IgD-negative memory B cell (primary cell): Measurements from ENCODE around the gene CISTR. TPM values are rescaled to one million over a fixed set of nuclear protein-coding genes. Genes with fewer than 3 reads are reported as not detected.
"Not testable (repeated sequence)": the region's sequence is repeated elsewhere in the genome, so short reads cannot be mapped to it uniquely, and the experiment has no call there.

Experiments used
- H3K27ac Mint-ChIP-seq, 3 donors: one replicate each; pipeline ENCODE4 v1.8.0; 2020 to 2022; ENCODE audit warnings: mild to moderate bottlenecking in 3 of 3, mixed read lengths in 3 of 3, moderate library complexity in 1 of 3
- H3K27me3 Mint-ChIP-seq: one replicate; pipeline ENCODE4 v1.8.0; 2021; ENCODE audit warnings: mixed read lengths
- H3K36me3 Mint-ChIP-seq: one replicate; pipeline ENCODE4 v1.8.0; 2020; ENCODE audit warnings: mild to moderate bottlenecking, mixed read lengths
- H3K4me1 Mint-ChIP-seq, 3 donors: one replicate each; pipeline ENCODE4 v1.8.0; 2020 to 2022; ENCODE audit warnings: mixed read lengths in 3 of 3, mild to moderate bottlenecking in 1 of 3
- H3K4me3 Mint-ChIP-seq, 4 donors: one replicate each; pipeline ENCODE4 v1.8.0; 2020 to 2022; ENCODE audit warnings: mild to moderate bottlenecking in 4 of 4, mixed read lengths in 4 of 4, moderate library complexity in 3 of 4
- H3K9me3 Mint-ChIP-seq, 3 donors: one replicate each; pipeline ENCODE4 v1.8.0; 2020 to 2021; ENCODE audit warnings: mixed read lengths in 3 of 3, mild to moderate bottlenecking in 1 of 3
- polyA plus RNA-seq: library from polyadenylated mRNA; unstranded; fragments of 300-500 nt; fragmentation: Illumina TruSeq; gene quantifications from one replicate; pipeline ENCODE4 v1.2.3, GENCODE V29; 2021

The CISTR gene
- polyA plus RNA-seq, 1 donor from 2014 or later = not detected

DNA sequence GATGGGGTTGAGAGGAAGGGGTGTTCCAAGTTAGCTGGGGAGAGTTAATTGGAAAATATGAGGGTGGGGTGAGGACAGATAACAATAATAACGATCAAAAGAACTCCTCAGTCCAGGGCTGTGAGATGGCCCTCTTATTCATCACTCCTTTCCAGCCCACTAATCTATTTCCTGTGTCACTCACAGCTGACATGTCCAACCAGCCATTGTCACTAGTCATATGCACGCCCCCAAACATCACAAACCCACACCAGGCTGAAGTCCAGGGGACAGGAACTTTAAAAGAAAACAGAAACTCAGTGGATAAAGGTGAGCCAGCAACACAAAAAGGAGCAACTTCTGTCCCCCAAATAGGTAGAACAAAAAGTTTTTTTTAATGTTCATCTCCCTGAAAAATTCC lies 25.4 kb downstream of the CISTR start:
- Mint-ChIP-seq H3K27me3 (no peaks in the 10 kb centered on the region), H3K4me1 (peaks cover 9 to 16% (median 11%) of the 10 kb centered on the region in 3 donors), H3K27ac (peak overlapping the region in 1 of 3 donors; percentile 57), H3K36me3 (peaks cover 6% of the 10 kb centered on the region), H3K9me3 (no peaks in the 10 kb centered on the region), H3K4me3 (peak overlapping the region; percentile 67 to 100 (median 91))

GRCh38 chr12:53725824-53726223 lies 26.0 kb downstream of the CISTR start:
- Mint-ChIP-seq H3K27ac (no peak overlapping the region), H3K4me1 (peaks cover 9 to 16% (median 11%) of the 10 kb centered on the region in 3 donors), H3K27me3 (no peaks in the 10 kb centered on the region)

DNA sequence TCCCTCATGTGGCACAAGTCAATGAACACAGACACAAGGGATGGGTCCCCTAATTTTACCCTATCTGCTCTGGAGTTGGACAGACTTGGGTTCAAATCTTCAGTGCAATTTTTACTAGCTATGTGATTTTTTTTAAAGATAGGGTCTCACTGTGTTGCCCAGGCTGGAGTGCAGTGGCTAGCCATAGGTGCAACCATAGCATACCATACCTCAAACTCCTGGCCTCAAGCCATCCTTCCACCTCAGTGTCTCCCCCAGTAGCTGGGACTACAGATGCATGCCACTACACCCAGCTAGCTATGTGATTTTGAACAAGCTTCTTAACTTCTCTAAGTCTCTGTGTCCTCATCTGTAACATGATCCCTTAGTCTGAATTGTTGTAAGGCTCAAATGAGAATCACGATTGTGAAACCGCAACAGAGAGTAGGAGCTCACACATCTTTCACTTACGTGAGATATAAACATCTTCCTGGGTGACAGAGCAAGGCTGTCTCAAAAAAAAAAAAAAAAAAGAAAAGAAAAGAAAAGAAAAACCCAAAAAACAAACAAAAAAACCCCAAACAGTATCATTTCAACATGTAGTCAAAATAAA lies 29.2 kb downstream of the CISTR start:
- Mint-ChIP-seq H3K27ac (no peak overlapping the region), H3K9me3 (no peaks in the 10 kb centered on the region), H3K27me3 (no peaks in the 10 kb centered on the region), H3K36me3 (peaks cover 13% of the 10 kb centered on the region), H3K4me3 (no peak overlapping the region), H3K4me1 (peaks cover 5 to 11% (median 9%) of the 10 kb centered on the region in 3 donors)

More at GRCh38 chr12:53725824-53726223, 26.0 kb downstream of the CISTR start:
- Mint-ChIP-seq H3K4me3 (peak overlapping the region in 3 of 4 donors; percentile 79 to 96 (median 86)), H3K36me3 (peaks cover 6% of the 10 kb centered on the region), H3K9me3 (no peaks in the 10 kb centered on the region)

GRCh38 chr12:53720946-53721345 lies 30.8 kb downstream of the CISTR start:
- peaks cover 16% of the 10 kb centered on the region for H3K36me3 Mint-ChIP-seq
- no peaks in the 10 kb centered on the region for H3K9me3 Mint-ChIP-seq
- no peaks in the 10 kb centered on the region for H3K27me3 Mint-ChIP-seq
- peak overlapping the region in 1 of 3 donors; percentile 25 for H3K27ac Mint-ChIP-seq
- H3K4me3 Mint-ChIP-seq = no peak overlapping the region
- H3K4me1 Mint-ChIP-seq = peaks cover 0 to 2% (median 0%) of the 10 kb centered on the region in 3 donors

DNA sequence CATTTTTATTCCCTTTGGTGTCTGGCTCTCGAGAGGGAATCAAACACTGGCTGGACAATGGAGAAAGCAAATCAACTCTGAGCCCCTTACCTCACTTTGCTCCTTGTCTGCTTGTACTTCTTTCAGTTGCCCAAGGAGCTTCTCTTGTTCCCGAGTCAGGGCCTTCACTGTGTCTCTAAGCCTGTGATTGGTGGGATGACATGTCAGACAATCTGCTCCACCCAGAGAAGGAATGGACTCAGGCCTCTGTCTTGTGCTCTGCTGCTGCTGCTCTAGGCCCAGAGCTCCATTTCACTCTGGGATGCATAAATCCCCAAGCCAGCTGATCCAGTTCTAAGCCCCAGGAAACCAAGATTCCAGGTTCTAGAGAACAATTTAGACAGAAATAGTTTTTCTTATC lies 32.1 kb downstream of the CISTR start:
- Mint-ChIP-seq H3K27ac (no peak overlapping the region), H3K36me3 (peaks cover 16% of the 10 kb centered on the region), H3K27me3 (no peaks in the 10 kb centered on the region), H3K4me1 (peaks cover 0 to 2% (median 0%) of the 10 kb centered on the region in 3 donors), H3K4me3 (no peak overlapping the region), H3K9me3 (no peaks in the 10 kb centered on the region)

DNA sequence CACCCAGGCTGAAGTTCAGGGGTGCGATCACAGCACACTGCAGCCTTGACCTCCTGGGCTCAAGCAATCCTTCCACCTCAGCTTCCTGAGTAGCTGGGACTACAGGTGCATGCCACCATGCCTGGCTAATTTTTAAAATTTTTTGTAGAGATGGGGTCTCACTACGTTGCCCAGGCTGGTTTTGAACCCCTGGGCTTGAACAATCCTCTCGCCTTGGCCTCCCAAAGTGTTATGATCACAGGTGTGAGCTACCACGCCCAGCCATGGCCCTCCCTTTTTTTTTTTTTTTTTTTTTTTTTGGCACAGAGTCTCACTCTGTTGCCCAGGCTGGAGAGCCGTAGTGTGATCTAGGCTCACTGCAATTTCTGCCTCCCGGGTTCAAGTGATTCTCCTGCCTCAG lies 33.2 kb downstream of the CISTR start:
- H3K27me3 Mint-ChIP-seq, H3K4me3 Mint-ChIP-seq, H3K4me1 Mint-ChIP-seq, H3K27ac Mint-ChIP-seq, H3K9me3 Mint-ChIP-seq: not testable (repeated sequence)
- peaks cover 16% of the 10 kb centered on the region for H3K36me3 Mint-ChIP-seq

- Mint-ChIP-seq H3K9me3 (no peaks in the 10 kb centered on the region), H3K4me3 (no peak overlapping the region), H3K36me3 (peaks cover 18% of the 10 kb centered on the region), H3K4me1 (peaks cover 0 to 2% (median 0%) of the 10 kb centered on the region in 3 donors), H3K27me3 (no peaks in the 10 kb centered on the region), H3K27ac (no peak overlapping the region)
Observed at GRCh38 chr12:53717319-53717718, 34.5 kb downstream of the CISTR start.

- peaks cover 11% of the 10 kb centered on the region for H3K36me3 Mint-ChIP-seq
- no peak overlapping the region for H3K4me3 Mint-ChIP-seq
- H3K27ac Mint-ChIP-seq = no peak overlapping the region
- H3K4me1 Mint-ChIP-seq = peaks cover 0 to 6% (median 3%) of the 10 kb centered on the region in 3 donors
- H3K9me3 Mint-ChIP-seq = no peaks in the 10 kb centered on the region
- H3K27me3 Mint-ChIP-seq = no peaks in the 10 kb centered on the region
Observed at GRCh38 chr12:53714004-53714403, 37.8 kb downstream of the CISTR start.

GRCh38 chr12:53713516-53713915 lies 38.3 kb downstream of the CISTR start:
- peaks cover 0 to 6% (median 3%) of the 10 kb centered on the region in 3 donors for H3K4me1 Mint-ChIP-seq
- H3K9me3 Mint-ChIP-seq = no peaks in the 10 kb centered on the region
- H3K4me3 Mint-ChIP-seq = no peak overlapping the region
- H3K36me3 Mint-ChIP-seq = peaks cover 11% of the 10 kb centered on the region
- no peaks in the 10 kb centered on the region for H3K27me3 Mint-ChIP-seq
- H3K27ac Mint-ChIP-seq = no peak overlapping the region

DNA sequence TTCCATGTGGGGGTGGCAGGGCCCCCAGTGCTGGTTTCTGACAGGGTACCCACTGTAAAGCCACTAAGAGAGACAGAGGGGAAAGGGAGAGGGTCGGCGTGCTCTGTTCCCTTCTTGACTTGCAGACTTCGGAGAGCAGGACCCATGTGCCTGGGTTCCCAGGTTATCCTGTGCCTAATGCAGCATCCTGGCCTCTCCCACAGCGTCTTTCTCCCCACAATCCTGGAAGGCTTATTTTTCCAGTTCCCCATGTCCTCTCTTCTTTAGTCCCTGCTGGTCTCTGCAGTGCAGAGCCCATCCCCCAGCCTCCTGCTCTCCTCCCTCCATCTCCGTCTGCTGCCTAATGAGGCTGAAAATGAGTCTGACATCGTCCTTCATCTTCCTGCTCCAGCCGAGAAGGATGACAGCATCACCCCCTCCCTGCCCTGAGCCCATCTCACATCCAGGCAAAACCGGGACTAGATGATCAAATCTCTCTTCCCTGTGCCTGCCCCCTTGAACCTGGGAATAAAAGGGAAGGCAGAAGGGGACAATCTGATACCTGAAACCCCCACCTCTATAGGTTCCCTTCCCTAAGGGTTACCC lies 39.6 kb downstream of the CISTR start:
- Mint-ChIP-seq H3K36me3 (peaks cover 11% of the 10 kb centered on the region), H3K27ac (peak overlapping the region in 2 of 3 donors; percentile 55 to 56), H3K27me3 (peaks cover 7% of the 10 kb centered on the region), H3K9me3 (no peaks in the 10 kb centered on the region), H3K4me3 (no peak overlapping the region), H3K4me1 (peaks cover 0 to 6% (median 3%) of the 10 kb centered on the region in 3 donors)

DNA sequence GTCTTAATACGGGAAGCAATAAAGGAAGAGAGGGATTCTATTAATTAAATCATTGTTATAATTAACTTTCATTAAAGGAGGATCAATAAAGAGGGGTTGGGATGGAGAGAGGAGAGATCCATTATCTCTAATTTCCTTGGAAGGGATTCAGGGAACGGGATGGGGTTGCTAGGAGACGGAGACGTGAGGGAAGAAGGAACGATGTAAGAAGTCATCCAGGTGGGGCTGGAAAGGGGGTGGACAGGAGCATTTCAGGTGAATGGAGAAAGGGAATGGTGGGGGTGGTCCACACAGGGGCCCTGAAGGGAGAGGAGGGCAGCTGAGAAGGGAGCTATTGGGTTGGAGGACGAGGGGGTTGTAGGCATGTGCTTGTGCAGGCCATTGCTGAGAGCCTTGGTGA lies 41.7 kb downstream of the CISTR start:
- peaks cover 0 to 6% (median 3%) of the 10 kb centered on the region in 3 donors for H3K4me1 Mint-ChIP-seq
- no peak overlapping the region for H3K27ac Mint-ChIP-seq
- no peaks in the 10 kb centered on the region for H3K9me3 Mint-ChIP-seq
- no peak overlapping the region for H3K4me3 Mint-ChIP-seq
- H3K27me3 Mint-ChIP-seq = peaks cover 18% of the 10 kb centered on the region
- H3K36me3 Mint-ChIP-seq = peaks cover 8% of the 10 kb centered on the region

DNA sequence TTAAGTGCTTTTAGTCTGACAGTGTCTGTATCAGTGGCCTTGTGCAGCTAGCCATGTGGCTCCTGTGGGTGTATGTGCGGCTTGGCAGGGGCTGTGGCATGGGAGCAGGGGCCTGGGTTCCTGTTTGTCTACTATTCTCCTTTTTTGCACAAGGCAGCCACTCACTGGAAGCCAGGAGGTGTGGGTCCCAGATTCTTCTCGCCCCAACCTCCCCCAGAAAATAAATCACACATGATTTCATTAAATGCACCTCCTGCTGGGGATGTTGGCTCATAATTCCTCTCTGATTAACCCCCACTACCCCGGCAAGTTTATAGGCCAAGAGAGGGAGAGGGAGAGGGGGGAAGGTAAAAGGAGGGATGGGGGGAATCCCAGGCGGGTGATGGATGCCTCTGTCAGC lies 42.1 kb downstream of the CISTR start:
- no peak overlapping the region for H3K4me3 Mint-ChIP-seq
- H3K36me3 Mint-ChIP-seq = peaks cover 8% of the 10 kb centered on the region
- no peaks in the 10 kb centered on the region for H3K9me3 Mint-ChIP-seq
- peaks cover 21% of the 10 kb centered on the region for H3K27me3 Mint-ChIP-seq
- peaks cover 0 to 6% (median 3%) of the 10 kb centered on the region in 3 donors for H3K4me1 Mint-ChIP-seq
- H3K27ac Mint-ChIP-seq = no peak overlapping the region

- H3K4me1 Mint-ChIP-seq = peaks cover 0 to 4% (median under 1%) of the 10 kb centered on the region in 3 donors
- H3K4me3 Mint-ChIP-seq = no peak overlapping the region
- peak overlapping the region in 1 of 3 donors; percentile 37 for H3K27ac Mint-ChIP-seq
- peaks cover 2% of the 10 kb centered on the region for H3K36me3 Mint-ChIP-seq
- H3K27me3 Mint-ChIP-seq = peaks cover 41% of the 10 kb centered on the region
- no peaks in the 10 kb centered on the region for H3K9me3 Mint-ChIP-seq
Observed at GRCh38 chr12:53706080-53706479, 45.7 kb downstream of the CISTR start.

DNA sequence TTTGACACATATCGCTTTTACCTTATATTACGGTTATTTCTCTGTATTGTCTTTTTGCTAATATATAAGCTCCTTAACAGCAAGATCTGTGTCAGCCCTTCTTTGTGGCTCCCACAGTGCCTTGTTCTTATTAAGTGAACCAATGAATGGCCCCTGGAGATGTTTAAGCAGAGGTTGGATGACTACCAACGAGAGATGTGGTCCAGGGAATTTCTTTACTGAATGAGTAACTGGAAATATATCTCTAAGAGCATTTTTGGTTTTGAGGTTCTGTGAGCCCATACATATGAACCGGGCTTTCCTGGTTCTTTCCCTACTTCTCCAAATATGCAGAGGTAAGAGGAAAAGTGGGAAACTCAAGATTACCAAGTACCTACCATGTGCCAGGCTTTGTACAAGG lies 48.0 kb downstream of the CISTR start:
- H3K9me3 Mint-ChIP-seq = no peaks in the 10 kb centered on the region
- H3K27ac Mint-ChIP-seq = no peak overlapping the region
- peaks cover 2% of the 10 kb centered on the region for H3K36me3 Mint-ChIP-seq
- no peak overlapping the region for H3K4me3 Mint-ChIP-seq
- peaks cover 52% of the 10 kb centered on the region for H3K27me3 Mint-ChIP-seq
- no peaks in the 10 kb centered on the region for H3K4me1 Mint-ChIP-seq

- Mint-ChIP-seq H3K27ac (no peak overlapping the region), H3K27me3 (peaks cover 60% of the 10 kb centered on the region), H3K36me3 (peaks cover 2% of the 10 kb centered on the region), H3K4me1 (peaks cover 4 to 7% (median 5%) of the 10 kb centered on the region in 3 donors), H3K9me3 (no peaks in the 10 kb centered on the region), H3K4me3 (no peak overlapping the region)
Observed at GRCh38 chr12:53701518-53702264, 50.1 kb downstream of the CISTR start.
